Measurements from ENCODE around the gene TANC1.

TANC1 gene

DNA sequence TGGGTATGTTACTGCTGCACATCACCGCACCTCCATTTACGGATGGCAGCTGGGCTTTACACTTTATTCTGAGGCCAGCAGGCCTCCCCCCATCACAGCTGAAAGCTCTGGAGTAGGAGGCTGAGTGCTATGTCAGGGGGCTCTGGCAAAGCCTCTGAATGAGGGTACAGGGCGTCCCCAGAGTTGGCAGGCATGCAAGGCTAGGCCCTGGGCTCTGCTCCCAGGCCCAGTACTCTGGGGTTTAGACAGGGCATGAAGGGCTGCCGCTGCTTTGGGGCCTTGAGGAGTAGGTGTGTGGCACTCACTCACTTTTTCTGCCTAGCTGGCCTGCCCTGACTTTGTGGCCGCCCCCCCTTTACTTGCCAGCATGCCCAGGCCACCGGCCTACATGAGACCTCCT lies 227.3 kb downstream of the TANC1 start:
- no peak for DNase-seq (ENCODE audit: low read depth in 2 of 2)

- DNase-seq (ENCODE audit: low read depth in 2 of 2) = no peak
These were observed 228.0 kb downstream of the TANC1 start for GRCh38 chr2:159196393-159196925.

- no peak for DNase-seq (ENCODE audit: low read depth in 2 of 2)
These were observed 230.8 kb downstream of the TANC1 start for GRCh38 chr2:159199236-159199635.

DNA sequence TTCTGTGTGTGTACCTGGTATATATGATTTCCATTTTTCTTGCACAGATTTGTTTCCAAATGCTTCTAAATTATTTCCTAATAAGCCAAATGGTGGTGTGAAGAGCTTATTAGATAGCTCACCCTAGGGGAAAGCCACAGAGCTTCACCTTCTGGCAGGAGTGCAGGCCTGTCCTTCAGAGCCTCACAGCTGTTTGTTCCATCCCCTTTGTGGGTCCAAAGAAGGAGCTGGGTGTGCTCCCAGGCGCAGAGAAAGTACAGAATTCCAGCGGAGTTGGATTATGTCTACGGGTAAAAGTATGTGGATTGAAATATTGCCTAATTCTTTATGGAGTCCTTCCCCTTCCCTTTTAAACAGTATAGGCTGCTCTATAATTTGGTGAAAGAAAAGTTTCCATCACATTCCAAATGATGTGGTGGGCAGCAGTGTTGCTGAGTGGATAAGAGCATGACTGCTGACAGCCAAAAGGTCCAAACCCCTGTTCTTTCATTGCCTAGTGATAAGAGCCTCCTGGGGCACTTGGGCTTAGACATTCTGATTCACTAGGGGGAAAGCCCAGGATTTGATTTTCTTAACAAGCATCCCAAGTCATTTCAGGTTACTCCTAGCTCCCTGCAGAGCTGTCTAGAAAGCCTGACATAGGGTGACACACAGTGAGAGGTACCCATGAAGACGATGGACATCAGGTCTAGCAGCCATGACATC lies 231.5 kb downstream of the TANC1 start:
- no peak for DNase-seq (ENCODE audit: low read depth in 2 of 2)

DNA sequence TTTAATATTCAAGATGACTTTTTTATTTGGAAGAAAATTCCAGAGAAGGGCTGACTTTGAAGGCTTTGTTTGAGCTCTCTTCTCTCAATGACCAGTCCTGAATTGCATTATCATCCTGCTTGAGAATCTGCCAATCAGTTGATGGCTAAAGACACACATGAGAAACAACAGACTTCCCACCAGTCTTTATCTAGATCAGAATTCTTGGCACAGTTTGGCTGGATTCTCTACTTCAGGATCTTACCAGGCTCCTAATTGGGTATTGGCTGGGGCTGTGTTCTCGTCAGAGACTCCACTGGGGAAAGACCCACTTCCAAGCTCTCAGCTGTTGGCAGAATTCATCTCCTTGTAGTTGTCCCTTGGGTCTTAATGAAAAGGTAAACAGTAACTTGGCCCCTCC lies 232.1 kb downstream of the TANC1 start:
- DNase-seq (ENCODE audit: low read depth in 2 of 2) = no peak

- DNase-seq (ENCODE audit: low read depth in 2 of 2) = no peak
These were observed 233.1 kb downstream of the TANC1 start for GRCh38 chr2:159201360-159202063.

- DNase-seq (ENCODE audit: low read depth in 2 of 2) = no peak
These were observed 234.2 kb downstream of the TANC1 start for GRCh38 chr2:159202568-159203071.

DNA sequence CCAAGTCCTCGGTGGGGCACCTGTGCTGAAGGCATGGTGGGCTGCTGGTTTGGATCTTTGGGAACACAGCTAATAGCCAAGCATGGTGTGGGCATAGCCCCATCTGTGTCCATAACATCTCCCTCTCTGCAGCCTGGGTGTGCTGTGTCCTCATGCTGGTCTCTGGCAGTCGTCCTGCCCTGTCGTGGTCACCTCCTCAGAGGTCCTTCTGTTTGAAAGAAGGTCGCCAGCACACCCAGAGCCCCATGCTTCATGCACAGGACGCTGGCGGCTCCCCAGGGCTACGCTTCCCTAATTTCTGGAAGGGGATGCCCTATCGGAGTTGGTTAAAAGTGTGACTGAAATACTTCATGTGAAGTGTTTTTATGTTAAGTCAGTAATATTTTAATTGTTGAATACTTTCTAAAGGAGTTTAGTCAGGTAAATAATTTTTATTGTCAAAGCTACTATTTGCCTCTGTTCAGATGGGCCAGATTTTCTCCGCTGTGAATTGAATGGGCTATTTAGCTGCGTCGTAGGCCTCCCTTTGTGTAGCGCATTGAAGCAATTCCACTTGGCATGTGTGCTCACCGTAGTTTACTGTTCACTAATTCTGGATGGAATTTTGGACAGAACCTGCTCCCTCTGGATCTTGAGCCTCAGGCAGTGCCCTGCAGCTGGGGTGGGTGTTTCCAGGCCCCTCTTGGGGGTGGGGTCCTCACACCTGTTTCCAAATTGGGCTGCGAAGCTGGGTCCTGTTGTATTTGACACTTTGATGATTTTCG lies 236.1 kb downstream of the TANC1 start:
- no peak for DNase-seq (ENCODE audit: low read depth in 2 of 2)

GRCh38 chr2:159206736-159207380 lies 238.4 kb downstream of the TANC1 start:
- no peak for DNase-seq (ENCODE audit: low read depth in 2 of 2)

- DNase-seq (ENCODE audit: low read depth in 2 of 2) = no peak
These were observed 240.0 kb downstream of the TANC1 start for GRCh38 chr2:159208438-159208837.

GRCh38 chr2:159209341-159210306 lies 241.2 kb downstream of the TANC1 start:
- peak in 1 of 2 donors; percentile 15 for DNase-seq (ENCODE audit: low read depth in 2 of 2)

GRCh38 chr2:159211447-159212396 lies 243.3 kb downstream of the TANC1 start:
- DNase-seq (ENCODE audit: low read depth in 2 of 2) = no peak

- no peak for DNase-seq (ENCODE audit: low read depth in 2 of 2)
These were observed 244.9 kb downstream of the TANC1 start for GRCh38 chr2:159213296-159213695.

DNA sequence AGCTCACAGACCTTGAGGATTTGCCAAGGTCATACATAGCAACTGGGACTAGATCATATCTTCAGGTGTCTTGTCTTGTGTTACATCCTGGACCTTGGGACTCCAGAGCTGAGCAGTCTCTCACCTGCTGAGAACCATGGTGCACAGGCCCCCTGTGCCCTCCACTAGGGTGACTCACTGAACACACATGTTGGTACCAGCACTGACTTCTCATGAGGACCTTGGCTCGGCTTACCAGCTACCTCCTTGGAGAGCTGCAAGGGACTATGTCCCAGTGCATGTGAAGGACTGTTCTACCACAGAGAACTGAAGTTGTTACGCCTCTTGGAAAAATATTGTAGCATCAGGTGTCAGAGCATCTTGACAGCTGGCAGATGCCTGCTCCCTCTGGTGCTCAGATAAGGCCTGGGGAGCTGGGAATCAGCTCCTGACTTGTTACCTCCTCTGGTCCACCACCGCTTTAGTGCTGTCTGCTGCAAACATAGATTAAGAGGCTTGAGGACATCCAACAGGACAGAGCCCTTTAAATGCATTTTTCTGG lies 246.0 kb downstream of the TANC1 start:
- no peak for DNase-seq (ENCODE audit: low read depth in 2 of 2)

GRCh38 chr2:159215116-159215515 lies 246.7 kb downstream of the TANC1 start:
- no peak for DNase-seq (ENCODE audit: low read depth in 2 of 2)

DNA sequence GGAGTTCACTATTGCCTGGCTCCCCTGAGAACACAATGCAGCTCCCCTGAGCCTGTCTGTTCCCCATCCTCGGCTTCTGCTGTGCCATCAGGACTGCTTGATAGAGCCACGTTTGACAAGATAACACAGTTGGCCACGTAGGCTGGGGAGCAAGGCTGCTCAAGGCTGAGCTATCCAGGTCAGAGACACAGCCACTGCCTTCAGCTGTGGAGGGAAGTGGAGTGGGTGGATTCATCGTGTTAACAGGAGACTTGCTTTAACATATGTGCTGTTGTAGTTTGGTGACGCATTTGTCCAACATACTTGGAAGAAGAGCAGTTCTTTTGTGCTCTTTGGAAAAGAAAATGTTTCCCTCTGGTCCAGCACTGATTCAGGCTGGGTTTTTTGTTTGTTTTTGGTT lies 249.2 kb downstream of the TANC1 start:
- DNase-seq (ENCODE audit: low read depth in 2 of 2) = no peak

- DNase-seq (ENCODE audit: low read depth in 2 of 2) = no peak
These were observed 249.9 kb downstream of the TANC1 start for GRCh38 chr2:159218389-159218788.

- no peak for DNase-seq (ENCODE audit: low read depth in 2 of 2)
These were observed 251.1 kb downstream of the TANC1 start for GRCh38 chr2:159219394-159219998.
